T-cell (primary cell): ENCODE data around the gene TAB2. TPM values are rescaled to one million over a fixed set of nuclear protein-coding genes. Genes with fewer than 3 reads are reported as not detected.

Source experiments
- ATAC-seq, 4 experiments: fragments of 200-7000 bp in 3 of 4; fragments of 150-1000 bp in 1 of 4; cut with Tn5 transposase; replicated peaks in 1 of 4; 1 replicate in 3 of 4; 2 replicates in 1 of 4; pipeline ENCODE4 v1.10.0; 2021; ENCODE audit warnings: moderate library complexity in 3 of 4, mild to moderate bottlenecking in 2 of 4, moderate number of reproducible peaks in 1 of 4
- CTCF ChIA-PET, 2 donors: fragments of 300-600 bp; sonication (Branson Sonifier 250); formaldehyde crosslinking; loops; one replicate each; lab custom pipeline; 2022; ENCODE audit warnings: antibody characterized with exemption in 2 of 2; lab: Charles Lee
- POLR2A ChIA-PET, 2 donors: fragments of 300-600 bp; sonication (Branson Sonifier 250); formaldehyde crosslinking; loops; one replicate each; lab custom pipeline; 2022; ENCODE audit warnings: antibody characterized with exemption in 2 of 2; lab: Charles Lee
- DNase-seq, 35 experiments: peaks; one replicate each; pipeline versions ENCODE4 v3.0.0 to v3.0.0-alpha.2; 2013 to 2023
- H3K27ac ChIP-seq: one replicate; pipeline ENCODE4 v1.5.1; 2013; ENCODE audit warnings: low read length
- H3K27me3 ChIP-seq, 2 experiments: replicated peaks in 1 of 2; 1 replicate in 1 of 2; 2 replicates in 1 of 2; pipeline versions ENCODE4 v1.6.1 to v1.7.0; 2013; ENCODE audit warnings: low read length in 1 of 2, mixed read lengths in 1 of 2; ENCODE audit not compliant: control insufficient read depth in 2 of 2, insufficient read depth in 2 of 2; ENCODE audit errors: extremely low read depth in 1 of 2
- H3K36me3 ChIP-seq, 2 donors: 1 replicate in 1 of 2; 2 replicates in 1 of 2; pipeline versions ENCODE4 v1.6.1 to v1.7.0; 2013; ENCODE audit warnings: low read length in 1 of 2; ENCODE audit not compliant: control insufficient read depth in 2 of 2, insufficient read depth in 1 of 2; ENCODE audit errors: extremely low read depth in 1 of 2
- H3K4me1 ChIP-seq, 2 experiments: 1 replicate in 1 of 2; 2 replicates in 1 of 2; pipeline versions ENCODE4 v1.6.1 to v1.7.0; 2013; ENCODE audit warnings: low read length in 2 of 2, mixed read lengths in 1 of 2; ENCODE audit not compliant: insufficient read depth in 2 of 2, control insufficient read depth in 1 of 2; ENCODE audit errors: extremely low read depth in 1 of 2
- H3K4me3 ChIP-seq, 2 donors: 1 replicate in 1 of 2; 2 replicates in 1 of 2; pipeline versions ENCODE4 v1.5.1 to v1.7.0; 2013; ENCODE audit warnings: mild to moderate bottlenecking in 2 of 2, low read length in 1 of 2, moderate library complexity in 1 of 2; ENCODE audit not compliant: control insufficient read depth in 1 of 2; ENCODE audit errors: extremely low read depth in 1 of 2
- H3K9me3 ChIP-seq: 2 replicates; pipeline ENCODE4 v1.7.0; 2013
- H3K27ac Mint-ChIP-seq, 2 donors: one replicate each; pipeline ENCODE4 v1.8.0; 2020 to 2021; ENCODE audit warnings: mild to moderate bottlenecking in 2 of 2, mixed read lengths in 2 of 2
- H3K27me3 Mint-ChIP-seq, 2 donors: one replicate each; pipeline ENCODE4 v1.8.0; 2021 to 2022; ENCODE audit warnings: mixed read lengths in 2 of 2
- H3K36me3 Mint-ChIP-seq: one replicate; pipeline ENCODE4 v1.8.0; 2021; ENCODE audit warnings: mixed read lengths
- H3K4me1 Mint-ChIP-seq, 3 donors: one replicate each; pipeline ENCODE4 v1.8.0; 2020 to 2022; ENCODE audit warnings: mixed read lengths in 3 of 3, mild to moderate bottlenecking in 1 of 3
- H3K4me3 Mint-ChIP-seq, 3 donors: one replicate each; pipeline ENCODE4 v1.8.0; 2020 to 2022; ENCODE audit warnings: mild to moderate bottlenecking in 3 of 3, mixed read lengths in 3 of 3, moderate library complexity in 3 of 3
- H3K9me3 Mint-ChIP-seq, 3 donors: one replicate each; pipeline ENCODE4 v1.8.0; 2020 to 2022; ENCODE audit warnings: mixed read lengths in 3 of 3
- WGBS: methylation state at CpG from one replicate; pipeline ENCODE4 v1.1.5; 2013; ENCODE audit warnings: missing lambda C conversion rate; ENCODE audit not compliant: insufficient coverage; 5-methylcytosine and 5-hydroxymethylcytosine counted together
- total RNA-seq, 35 experiments: library from RNA in 6 of 35; stranded (reverse) in 6 of 35; fragments of 120-200 nt in 1 of 35; gene quantifications; one replicate each; pipeline versions ENCODE4 v1.2.1 to v1.2.4 and lab custom pipeline; 2013 to 2026

Gene TAB2
- total RNA-seq, 5 donors from 2014 or later (not counting 1 experiment from before 2014, with no cell fraction given): 128 to 160 (median 146) TPM

DNA sequence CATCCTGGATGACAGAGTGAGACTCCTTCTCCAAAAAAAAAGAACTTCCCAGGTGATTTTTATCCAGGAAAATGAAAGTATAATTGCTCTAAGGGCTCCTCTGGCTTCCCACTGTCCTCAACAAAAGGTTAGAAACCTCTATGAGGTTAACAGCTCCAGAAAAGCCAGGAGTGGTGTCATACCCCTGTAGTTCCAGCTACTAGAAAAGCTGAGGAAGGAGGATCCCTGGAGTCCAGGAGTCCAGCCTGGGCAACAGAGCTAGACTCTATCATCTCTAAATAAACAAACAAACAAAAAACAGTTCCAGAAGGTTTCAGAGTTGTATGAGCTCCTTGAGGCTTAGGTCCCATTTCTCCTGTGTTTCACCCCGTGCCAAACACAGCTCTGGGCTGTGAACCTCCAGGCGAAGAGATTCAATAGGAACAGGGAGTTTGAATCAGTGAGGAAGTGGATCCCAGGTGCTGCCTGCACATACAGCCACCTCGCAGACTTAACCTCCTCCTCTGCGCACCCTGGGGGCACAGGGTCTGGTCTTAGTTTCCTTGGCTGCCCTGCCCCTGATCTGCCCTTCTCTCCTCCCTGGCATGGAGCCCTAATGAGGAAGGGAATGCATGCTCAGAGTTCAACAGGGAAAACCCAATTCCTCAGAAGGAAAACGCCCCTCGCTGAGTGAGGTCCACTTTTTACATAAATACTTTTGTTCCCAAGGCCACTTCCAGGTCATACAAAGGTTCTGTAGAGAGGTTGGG lies 136.3 kb downstream of the TAB2 start:
- peaks cover 0 to 2% of the 10 kb centered on the region in 2 experiments for H3K4me1 ChIP-seq
- no peak for DNase-seq
- ATAC-seq: no peak
- H3K4me3 ChIP-seq: no peak overlapping the region
- no peak overlapping the region for H3K27ac ChIP-seq
- Mint-ChIP-seq H3K36me3 (peaks cover 44% of the 10 kb centered on the region), H3K4me1 (peaks cover 0 to 5% (median 3%) of the 10 kb centered on the region in 3 donors), H3K27me3 (no peaks in the 10 kb centered on the region), H3K9me3 (no peaks in the 10 kb centered on the region), H3K4me3 (no peak overlapping the region), H3K27ac (no peak overlapping the region)
- peaks cover 0 to 64% of the 10 kb centered on the region in 2 donors for H3K36me3 ChIP-seq
- 100% methylated on average over 1 of the region's 6 CpGs for WGBS
- POLR2A ChIA-PET: no interaction called here
- no peaks in the 10 kb centered on the region for H3K9me3 ChIP-seq
- H3K27me3 ChIP-seq: peaks cover 0 to 4% of the 10 kb centered on the region in 2 experiments
- CTCF ChIA-PET: interaction anchor here (0.7 to 1.4 kb wide), 4 partner anchors 63 to 425 kb away, joined by 3 to 10 read pairs (median 5); no protein-coding TSS in a partner anchor

DNA sequence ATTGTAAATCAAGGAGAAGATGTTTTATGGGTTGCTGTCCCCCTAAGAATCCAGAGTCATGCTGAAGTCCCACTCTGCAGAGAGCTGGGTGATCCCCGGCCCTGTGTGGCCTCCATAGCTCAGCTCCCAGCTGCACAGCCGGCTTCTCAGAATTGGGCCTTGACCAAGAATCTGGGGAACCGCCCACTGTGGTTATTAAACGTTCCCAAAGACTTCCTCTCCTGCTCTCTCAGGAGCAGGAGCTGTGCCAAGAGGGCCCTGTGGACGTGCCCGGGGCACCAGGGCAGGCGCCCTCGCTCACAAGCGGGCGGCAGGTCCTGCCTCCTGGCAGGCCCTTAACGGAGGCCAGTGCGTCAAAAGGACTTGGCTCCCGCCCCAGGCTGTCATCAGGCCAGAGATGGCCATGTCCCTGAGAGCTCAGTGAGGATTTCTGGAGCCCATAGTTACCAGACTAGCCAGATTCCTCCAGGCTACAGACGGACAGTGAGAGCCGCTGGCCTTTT lies 136.9 kb downstream of the TAB2 start:
- ChIA-PET CTCF (interaction anchor here in 1 of 2 donors (1.2 kb wide), 1 partner anchor 63 kb away, joined by 6 read pairs; no protein-coding TSS in a partner anchor), POLR2A (interaction anchor here in 1 of 2 donors (0.5 to 0.6 kb wide), 2 partner anchors 8 to 10 kb away, joined by 3 to 5 read pairs; no protein-coding TSS in a partner anchor)
- H3K36me3 Mint-ChIP-seq: peaks cover 50% of the 10 kb centered on the region
- Histone ChIP-seq H3K36me3 (peaks cover 0 to 69% of the 10 kb centered on the region in 2 donors), H3K9me3 (no peaks in the 10 kb centered on the region), H3K27me3 (peaks cover 0 to 4% of the 10 kb centered on the region in 2 experiments), H3K4me1 (peaks cover 0 to 2% of the 10 kb centered on the region in 2 experiments), H3K27ac (no peak overlapping the region), H3K4me3 (no peak overlapping the region)
- no peak for DNase-seq
- H3K27me3 Mint-ChIP-seq: no peaks in the 10 kb centered on the region
- WGBS: 89% methylated on average over 15 of the region's 15 CpGs
- no peak overlapping the region for H3K27ac Mint-ChIP-seq
- H3K4me3 Mint-ChIP-seq: no peak overlapping the region
- H3K9me3 Mint-ChIP-seq: no peaks in the 10 kb centered on the region
- H3K4me1 Mint-ChIP-seq: peaks cover 0 to 10% (median 4%) of the 10 kb centered on the region in 3 donors
- ATAC-seq: no peak

- no peak for ATAC-seq
- ChIA-PET CTCF (interaction anchor here (0.5 to 1.2 kb wide), 2 partner anchors 23 to 62 kb away, joined by 3 to 6 read pairs; no protein-coding TSS in a partner anchor), POLR2A (interaction anchor here in 1 of 2 donors (0.5 to 0.6 kb wide), 2 partner anchors 9 kb away, joined by 3 to 5 read pairs; no protein-coding TSS in a partner anchor)
- Mint-ChIP-seq H3K4me3 (no peak overlapping the region), H3K27me3 (no peaks in the 10 kb centered on the region), H3K4me1 (peaks cover 0 to 7% (median 4%) of the 10 kb centered on the region in 3 donors), H3K27ac (peak overlapping the region in 1 of 2 donors; percentile 34), H3K9me3 (no peaks in the 10 kb centered on the region), H3K36me3 (peaks cover 52% of the 10 kb centered on the region)
- H3K9me3 ChIP-seq: no peaks in the 10 kb centered on the region
- WGBS: 87% methylated on average over 10 of the region's 11 CpGs
- peaks cover 0 to 71% of the 10 kb centered on the region in 2 donors for H3K36me3 ChIP-seq
- H3K4me1 ChIP-seq: peaks cover 0 to 2% of the 10 kb centered on the region in 2 experiments
- peaks cover 0 to 3% of the 10 kb centered on the region in 2 experiments for H3K27me3 ChIP-seq
- DNase-seq: no peak
- H3K4me3 ChIP-seq: no peak overlapping the region
- H3K27ac ChIP-seq: no peak overlapping the region
Observed at GRCh38 chr6:149455031-149455732, 137.7 kb downstream of the TAB2 start.

DNA sequence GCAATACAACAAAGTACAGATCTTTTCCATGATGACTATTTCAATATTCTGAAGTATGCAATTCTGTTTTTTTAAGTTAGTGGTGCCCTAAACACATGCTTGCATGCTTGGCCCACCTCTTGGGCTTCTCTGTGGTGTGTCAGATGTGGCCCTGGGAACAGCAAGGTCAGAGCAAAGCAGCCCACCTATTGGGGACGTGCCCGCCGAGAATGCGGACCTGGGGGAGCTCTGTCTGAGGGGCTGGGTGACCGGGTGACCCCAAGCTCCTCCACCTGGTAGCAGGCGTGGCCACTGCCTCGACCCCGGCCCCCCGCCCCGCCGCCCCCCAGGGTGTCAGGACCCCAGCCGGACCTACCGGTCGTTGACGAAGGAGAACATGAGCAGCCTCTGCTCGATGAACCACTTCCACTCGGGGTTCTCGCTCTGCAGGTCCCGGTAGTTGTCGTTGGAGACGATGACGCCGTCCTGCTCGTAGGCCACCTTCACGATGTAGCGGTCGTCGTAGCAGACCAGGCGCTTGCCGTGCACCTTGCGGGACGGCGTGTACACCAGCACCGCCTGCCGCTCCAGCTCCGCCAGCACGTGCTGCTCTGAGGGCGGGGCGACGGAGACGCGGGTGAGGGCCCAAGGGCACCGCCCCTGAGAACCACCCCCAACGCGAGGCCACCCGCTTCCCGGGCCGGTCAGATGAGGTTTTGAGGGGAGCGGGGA lies 139.0 kb downstream of the TAB2 start:
- H3K36me3 ChIP-seq: peaks cover 0 to 76% of the 10 kb centered on the region in 2 donors
- no peaks in the 10 kb centered on the region for H3K27me3 ChIP-seq
- no peak overlapping the region for H3K4me3 ChIP-seq
- H3K4me3 Mint-ChIP-seq: no peak overlapping the region
- H3K27me3 Mint-ChIP-seq: no peaks in the 10 kb centered on the region
- no peaks in the 10 kb centered on the region for H3K9me3 Mint-ChIP-seq
- no peak overlapping the region for H3K27ac Mint-ChIP-seq
- ChIA-PET POLR2A (no interaction called here), CTCF (no interaction called here)
- DNase-seq (no peak), ATAC-seq (no peak)
- H3K27ac ChIP-seq: no peak overlapping the region
- 97% methylated on average over 48 of the region's 49 CpGs for WGBS
- H3K4me1 ChIP-seq: no peaks in the 10 kb centered on the region
- peaks cover 0 to 7% (median 4%) of the 10 kb centered on the region in 3 donors for H3K4me1 Mint-ChIP-seq
- no peaks in the 10 kb centered on the region for H3K9me3 ChIP-seq
- peaks cover 57% of the 10 kb centered on the region for H3K36me3 Mint-ChIP-seq

DNA sequence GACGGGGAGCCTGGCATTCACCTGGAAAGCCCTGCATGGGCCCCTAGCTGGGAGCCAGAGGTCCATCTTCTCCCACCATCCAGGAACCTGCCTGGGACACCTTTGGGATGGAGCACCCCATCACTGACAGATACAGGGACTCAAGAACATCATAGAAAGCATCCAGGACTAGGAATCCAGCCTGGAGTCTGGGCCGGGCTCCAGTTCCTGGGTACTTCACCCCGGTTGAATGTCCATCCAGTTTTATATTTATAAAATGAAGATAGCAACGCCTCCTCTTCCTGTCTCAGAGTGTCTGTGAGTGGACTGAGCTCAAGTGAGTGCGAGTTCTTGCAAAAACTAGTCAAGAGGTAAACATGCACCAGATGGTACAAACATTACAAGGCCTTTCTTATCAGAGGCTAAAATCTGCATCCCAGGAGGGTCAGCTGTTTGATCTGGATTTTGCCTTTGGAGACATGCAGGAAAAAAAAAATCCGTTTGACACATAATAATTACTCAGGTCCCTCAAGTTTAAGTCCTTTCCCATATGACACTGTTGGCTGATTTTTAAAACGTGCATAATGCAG lies 139.9 kb downstream of the TAB2 start:
- Histone ChIP-seq H3K27me3 (no peaks in the 10 kb centered on the region), H3K4me3 (no peak overlapping the region), H3K4me1 (no peaks in the 10 kb centered on the region), H3K9me3 (no peaks in the 10 kb centered on the region), H3K27ac (no peak overlapping the region), H3K36me3 (peaks cover 0 to 71% of the 10 kb centered on the region in 2 donors)
- DNase-seq: no peak
- Mint-ChIP-seq H3K27me3 (no peaks in the 10 kb centered on the region), H3K9me3 (no peaks in the 10 kb centered on the region), H3K27ac (no peak overlapping the region), H3K36me3 (peaks cover 60% of the 10 kb centered on the region), H3K4me3 (no peak overlapping the region), H3K4me1 (peaks cover 0 to 10% (median 4%) of the 10 kb centered on the region in 3 donors)
- POLR2A ChIA-PET: interaction anchor here in 1 of 2 donors (0.7 kb wide), 1 partner anchor 53 kb away, joined by 3 read pairs; no protein-coding TSS in a partner anchor
- no peak for ATAC-seq
- CTCF ChIA-PET: no interaction called here
- 100% methylated on average over 1 of the region's 7 CpGs for WGBS
